HG03520 (cell line): ENCODE measurements around the gene SGMS2.
"Not testable (repeated sequence)": the region's sequence is repeated elsewhere in the genome, so short reads cannot be mapped to it uniquely, and the experiment has no call there.

Source experiments
- ATAC-seq: cut with Tn5 transposase; IDR thresholded peaks from one replicate; pipeline ENCODE4 v1.9.1; 2021; ENCODE audit warnings: mild to moderate bottlenecking, moderate library complexity; ENCODE audit not compliant: unreplicated experiment

SGMS2 gene

DNA sequence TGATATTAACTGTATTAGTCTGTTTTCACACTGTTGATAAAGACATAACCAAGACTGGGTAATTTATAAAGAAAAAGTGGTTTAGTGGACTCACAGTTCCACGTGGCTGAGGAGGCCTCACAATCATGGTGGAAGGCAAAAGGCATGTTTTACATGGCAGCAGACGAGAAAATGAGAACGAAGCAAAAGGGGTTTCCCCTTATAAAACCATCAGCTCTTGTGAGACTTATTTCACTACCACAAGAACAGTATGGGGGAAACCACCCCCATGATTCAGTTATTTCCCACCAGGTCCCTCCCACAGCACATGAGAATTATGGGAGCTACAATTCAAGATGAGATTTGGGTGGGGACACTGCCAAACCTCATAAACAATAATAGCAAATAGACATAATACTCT, 80.3 kb downstream of the SGMS2 start:
- ATAC-seq: not testable (repeated sequence)

DNA sequence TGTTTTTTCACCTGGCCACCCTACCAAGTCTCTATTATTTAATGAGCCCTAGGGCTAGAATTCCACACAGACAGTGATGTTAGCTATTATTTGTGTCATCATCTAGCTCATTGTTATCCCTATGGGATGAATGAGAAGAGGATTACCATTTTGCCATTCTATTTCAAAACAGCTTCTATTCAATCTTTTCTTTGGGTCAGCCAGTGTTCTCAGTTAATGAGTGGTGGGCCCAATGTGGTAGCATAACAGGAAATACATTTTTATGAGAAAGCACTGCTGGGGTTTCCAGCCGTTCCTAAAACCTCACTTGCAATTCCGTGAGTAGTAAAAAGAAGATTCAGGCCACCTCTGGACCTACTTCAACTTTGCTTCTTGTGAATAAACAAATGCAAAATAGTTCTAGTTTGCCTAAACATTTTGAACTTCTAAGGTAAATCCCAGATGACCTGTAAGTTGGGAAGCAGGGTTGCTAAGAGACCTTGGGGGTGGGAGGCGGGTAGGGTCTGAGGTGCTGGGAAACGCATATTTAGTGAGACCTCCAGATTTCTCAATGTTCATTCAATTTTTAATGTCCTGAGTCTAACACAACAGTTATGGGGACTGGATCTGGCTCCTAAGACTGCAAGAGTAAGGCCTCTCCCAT, 81.8 kb downstream of the SGMS2 start:
- ATAC-seq: no peak

GRCh38 chr4:107908377-107908776, 83.6 kb downstream of the SGMS2 start:
- ATAC-seq: no peak

DNA sequence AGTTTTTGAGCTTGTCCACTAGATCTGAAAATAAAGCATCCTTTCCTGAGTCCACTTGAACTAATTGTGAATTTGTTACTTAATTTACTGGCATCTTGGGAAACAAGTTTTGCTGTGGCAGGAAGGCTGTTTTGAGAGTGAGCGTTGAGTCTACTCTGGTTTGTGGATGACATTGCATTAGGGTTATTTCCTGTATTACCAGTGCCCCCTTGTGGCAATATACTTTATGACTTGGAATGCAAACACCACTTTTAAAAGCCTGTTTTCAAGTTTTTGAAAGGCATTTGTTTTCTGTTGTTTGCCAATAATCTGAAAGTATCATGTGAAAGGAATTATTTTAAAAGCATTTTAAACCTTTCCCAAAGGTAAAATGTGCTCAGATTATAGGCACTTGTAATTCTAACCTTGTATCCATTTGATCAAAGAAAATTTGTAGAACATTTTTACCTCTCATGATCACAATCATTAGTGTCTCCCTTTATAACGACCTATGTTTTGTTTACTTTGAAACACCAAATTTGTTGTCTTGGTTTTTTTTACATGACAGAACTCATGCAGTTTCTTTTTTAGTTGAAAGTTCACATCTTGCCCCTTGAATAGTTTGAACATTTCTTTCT, 88.7 kb downstream of the SGMS2 start:
- peak; percentile 86 for ATAC-seq

- ATAC-seq: no peak
Measured at GRCh38 chr4:107915220-107915619, 90.5 kb downstream of the SGMS2 start.

DNA sequence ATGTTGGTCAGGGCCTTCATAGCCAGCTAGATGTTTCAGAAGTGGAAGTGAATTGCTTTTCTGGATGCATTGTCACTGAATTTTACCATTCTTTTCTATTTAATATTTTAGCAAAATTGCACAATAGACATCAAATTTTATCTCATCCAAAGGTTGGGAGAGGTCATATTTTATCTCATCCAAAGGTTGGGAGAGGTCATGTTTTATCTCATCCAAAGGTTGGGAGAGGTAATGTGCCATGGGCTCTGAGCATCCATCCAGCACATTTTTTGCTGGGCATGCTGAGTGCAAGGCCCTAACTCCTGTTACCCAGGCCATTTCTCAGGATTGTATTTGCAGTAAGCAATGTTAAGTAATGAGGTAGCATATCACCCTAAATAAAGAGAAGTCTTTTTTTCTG, 91.9 kb downstream of the SGMS2 start:
- ATAC-seq: no peak

- ATAC-seq: no peak
Measured at GRCh38 chr4:107917500-107917899, 92.8 kb downstream of the SGMS2 start.

DNA sequence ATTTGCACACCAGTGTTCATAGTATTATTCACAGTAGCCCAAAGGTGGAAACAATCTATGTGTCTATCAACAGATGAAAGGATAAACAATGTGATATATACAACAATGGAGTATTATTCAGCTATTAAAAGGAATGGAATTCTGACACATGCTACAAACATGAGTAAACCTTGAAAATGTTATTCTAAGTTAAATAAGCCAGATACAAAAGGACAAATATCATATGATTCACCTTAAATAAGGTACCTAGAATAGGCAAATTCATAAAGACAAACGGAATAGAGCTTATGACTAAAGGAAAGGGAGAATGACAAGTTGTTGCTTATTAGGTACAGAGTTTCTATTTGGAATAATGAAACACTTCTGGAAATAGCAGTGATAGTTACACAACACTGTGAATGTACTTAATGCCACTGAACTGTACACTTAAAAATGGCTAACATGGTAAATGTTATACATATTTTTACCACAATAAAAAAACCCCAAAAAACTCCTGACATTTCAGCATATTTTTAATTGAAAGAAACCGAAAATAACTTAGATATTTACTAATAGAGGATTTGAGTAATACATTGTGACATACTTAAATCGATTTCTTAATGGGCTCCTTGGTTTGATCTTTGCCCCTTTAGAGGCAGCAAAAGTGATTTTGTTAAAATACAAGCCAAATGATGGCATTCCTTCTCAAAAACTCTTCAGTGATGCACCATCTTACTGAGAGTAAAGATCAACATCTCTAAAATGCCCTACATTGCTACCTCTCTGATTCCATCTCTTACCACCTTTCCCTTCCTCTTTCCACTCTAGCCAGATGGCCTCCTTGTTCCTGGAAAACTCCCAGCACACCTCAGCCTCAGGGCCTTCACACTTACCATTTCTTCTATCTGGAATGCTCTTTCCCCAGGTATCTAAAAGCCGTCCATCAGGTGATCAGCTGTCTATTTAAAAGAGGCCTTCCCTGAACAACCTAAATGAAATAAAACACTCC, 98.0 kb downstream of the SGMS2 start:
- ATAC-seq: no peak

GRCh38 chr4:107925713-107926112, 101.0 kb downstream of the SGMS2 start:
- ATAC-seq: not testable (repeated sequence)

DNA sequence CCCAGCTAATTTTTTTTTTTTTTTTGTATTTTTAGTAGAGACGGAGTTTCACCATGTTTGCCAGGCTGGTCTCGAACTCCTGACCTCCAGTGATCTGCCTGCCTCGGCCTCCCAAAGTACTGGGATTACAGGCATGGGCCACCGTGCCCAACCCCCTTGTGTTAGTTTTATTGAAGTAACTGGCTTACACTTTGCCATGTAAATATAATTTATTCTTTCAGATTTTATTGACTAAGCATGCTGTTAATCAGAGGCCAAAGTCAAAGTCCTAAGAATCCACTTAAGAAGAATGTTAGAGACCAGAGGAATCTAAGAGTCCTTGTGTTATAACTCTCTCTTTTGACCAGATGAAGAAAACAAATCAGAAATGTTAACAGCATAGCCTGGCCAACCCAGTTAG, 102.1 kb downstream of the SGMS2 start:
- not testable (repeated sequence) for ATAC-seq

GRCh38 chr4:107930821-107931774, 106.4 kb downstream of the SGMS2 start, which contains the start of gene CYP2U1:
CYP2U1 (plus strand) TSS chr4:107931549; CDS start chr4:107931644, 95 bp downstream.
- ATAC-seq: peak; percentile 90

DNA sequence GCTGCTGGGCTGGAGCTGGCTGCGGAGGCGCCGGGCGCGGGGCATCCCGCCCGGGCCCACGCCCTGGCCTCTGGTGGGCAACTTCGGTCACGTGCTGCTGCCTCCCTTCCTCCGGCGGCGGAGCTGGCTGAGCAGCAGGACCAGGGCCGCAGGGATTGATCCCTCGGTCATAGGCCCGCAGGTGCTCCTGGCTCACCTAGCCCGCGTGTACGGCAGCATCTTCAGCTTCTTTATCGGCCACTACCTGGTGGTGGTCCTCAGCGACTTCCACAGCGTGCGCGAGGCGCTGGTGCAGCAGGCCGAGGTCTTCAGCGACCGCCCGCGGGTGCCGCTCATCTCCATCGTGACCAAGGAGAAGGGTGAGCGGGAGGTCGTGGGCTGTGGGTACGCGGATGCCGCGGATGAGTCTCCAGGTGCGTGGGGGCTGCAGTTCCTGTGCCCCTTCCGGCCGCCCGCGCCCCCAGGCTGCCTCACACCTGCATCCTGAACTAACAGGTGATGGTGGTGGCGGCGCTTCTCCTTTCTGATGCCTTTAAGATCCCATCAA, 107.1 kb downstream of the SGMS2 start:
- ATAC-seq: peak; percentile 25

DNA sequence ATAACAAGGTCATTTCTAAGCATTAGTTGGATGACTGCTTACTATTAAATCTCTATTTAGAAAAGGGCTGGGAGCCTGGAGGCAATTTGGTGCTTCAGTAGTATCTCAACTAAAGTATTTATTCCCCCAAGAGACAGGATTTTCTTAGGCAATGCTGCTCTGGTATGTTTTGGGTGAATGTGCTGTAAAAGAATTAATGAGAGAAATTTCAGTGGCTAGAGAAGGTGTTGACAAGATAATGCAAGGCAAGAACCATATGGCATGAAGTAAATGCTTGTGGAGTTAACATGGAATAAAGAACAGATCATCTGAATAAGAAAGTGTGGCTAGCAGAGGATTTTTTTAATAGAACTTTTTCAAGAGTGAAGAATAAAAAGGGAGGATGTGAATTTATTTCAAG, 110.5 kb downstream of the SGMS2 start:
- ATAC-seq: no peak

DNA sequence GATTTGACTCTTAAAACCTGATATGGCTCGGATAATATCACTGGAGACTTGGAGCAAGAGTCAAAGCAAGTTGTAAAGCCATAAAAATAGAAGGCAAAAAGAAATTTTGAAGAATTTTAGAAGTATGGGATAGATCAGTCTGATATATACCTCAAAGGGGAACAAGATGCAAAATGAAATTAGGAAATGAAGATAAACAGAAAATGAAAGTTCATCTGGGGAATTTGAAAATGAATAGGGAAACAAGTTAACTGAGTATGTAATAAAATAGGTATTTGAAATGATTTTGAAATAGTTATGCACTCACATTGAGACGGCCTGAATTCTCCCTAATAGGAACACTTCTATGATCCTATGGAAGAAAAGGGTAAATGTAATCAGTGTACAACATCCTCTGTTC, 112.3 kb downstream of the SGMS2 start:
- ATAC-seq: no peak

- no peak for ATAC-seq
Measured at GRCh38 chr4:107939307-107939706, 114.6 kb downstream of the SGMS2 start.

DNA sequence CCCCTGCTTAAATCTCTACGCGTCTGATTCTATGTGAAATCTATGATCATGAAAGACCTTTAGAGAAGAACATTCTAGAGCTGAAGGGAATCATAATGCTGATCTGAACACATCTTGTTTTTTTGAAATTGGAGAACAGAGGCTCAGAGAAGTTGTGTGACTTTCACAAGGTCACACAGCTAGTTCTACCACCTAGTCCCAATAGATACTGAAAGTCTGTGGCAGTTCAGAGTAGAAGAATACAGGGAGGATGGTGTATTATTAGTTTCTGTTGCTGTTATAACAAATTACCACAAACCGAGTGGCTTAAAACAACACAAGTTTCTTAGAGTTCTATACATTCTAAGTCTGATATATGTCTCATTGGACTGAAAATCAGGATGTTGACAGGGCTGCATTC, 121.1 kb downstream of the SGMS2 start:
- no peak for ATAC-seq

DNA sequence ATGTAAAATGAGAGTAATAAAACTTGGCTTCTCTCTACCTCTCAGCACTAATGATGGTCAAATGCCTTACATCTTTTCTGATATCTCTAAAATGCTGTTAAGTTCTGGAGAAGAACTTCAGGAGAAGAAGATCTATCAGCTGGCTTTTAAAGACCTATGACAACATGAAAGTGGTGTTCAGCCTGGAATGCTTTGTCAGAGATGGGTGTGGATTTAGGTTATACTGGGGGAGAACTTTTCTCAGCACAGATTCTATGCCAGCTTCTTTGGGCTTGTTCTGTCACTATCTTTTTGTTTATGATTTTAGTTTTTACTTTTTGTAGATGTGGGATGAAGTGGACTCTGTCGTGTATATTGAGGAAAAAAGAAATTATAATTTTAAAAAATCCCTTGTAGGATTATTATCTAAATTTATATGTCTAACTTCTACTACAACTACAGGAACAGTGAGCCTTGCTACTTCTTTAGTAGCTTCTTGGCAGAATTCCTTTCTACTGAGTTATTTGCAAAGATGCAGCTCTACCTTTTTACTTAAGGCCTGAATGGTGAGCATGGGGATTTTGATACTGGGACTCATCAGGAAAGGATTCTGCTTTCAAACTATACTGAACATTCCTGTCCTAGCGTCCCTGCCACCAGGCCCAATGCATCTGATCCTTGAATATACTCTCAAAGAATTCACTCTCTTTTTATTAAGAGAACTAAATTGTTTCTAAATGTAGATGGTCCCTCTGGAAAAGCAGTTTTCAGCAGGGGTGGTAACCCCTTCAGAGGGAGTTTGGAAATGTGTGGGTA, 126.2 kb downstream of the SGMS2 start:
- ATAC-seq: no peak

- ATAC-seq: no peak
Measured at GRCh38 chr4:107951551-107951950, 126.8 kb downstream of the SGMS2 start.

GRCh38 chr4:107956011-107956410, 131.3 kb downstream of the SGMS2 start:
- no peak for ATAC-seq
